ENCODE results near the gene DISC1.
A peak's percentile ranks its signal among the peaks of the same experiment; 100 is the strongest.

DISC1 gene

GRCh38 chr1:231918239-231919015 lies 291.8 kb downstream of the DISC1 start:
- no peak for DNase-seq

GRCh38 chr1:231919239-231919885 lies 292.8 kb downstream of the DISC1 start:
- no peak for DNase-seq

- no peak for DNase-seq
These were observed 293.3 kb downstream of the DISC1 start for GRCh38 chr1:231919886-231920285.

- DNase-seq = no peak
These were observed 295.2 kb downstream of the DISC1 start for GRCh38 chr1:231921646-231922345.

- DNase-seq = no peak
These were observed 297.0 kb downstream of the DISC1 start for GRCh38 chr1:231923491-231924041.

GRCh38 chr1:231924180-231924579 lies 297.6 kb downstream of the DISC1 start:
- DNase-seq = no peak

GRCh38 chr1:231925864-231926263 lies 299.3 kb downstream of the DISC1 start:
- DNase-seq = no peak

GRCh38 chr1:231926340-231926739 lies 299.8 kb downstream of the DISC1 start:
- DNase-seq = no peak

GRCh38 chr1:231926933-231927332 lies 300.3 kb downstream of the DISC1 start:
- DNase-seq = no peak

- no peak for DNase-seq
These were observed 300.8 kb downstream of the DISC1 start for GRCh38 chr1:231927431-231927830.

- DNase-seq = no peak
These were observed 302.7 kb downstream of the DISC1 start for GRCh38 chr1:231929311-231929710.

- DNase-seq = no peak
These were observed 303.8 kb downstream of the DISC1 start for GRCh38 chr1:231930257-231930947.

GRCh38 chr1:231931146-231931545 lies 304.6 kb downstream of the DISC1 start:
- DNase-seq = no peak

GRCh38 chr1:231931846-231932454 lies 305.4 kb downstream of the DISC1 start:
- peak; percentile 53 for DNase-seq

GRCh38 chr1:231933711-231934626 lies 307.4 kb downstream of the DISC1 start:
- DNase-seq = no peak

GRCh38 chr1:231934797-231935196 lies 308.2 kb downstream of the DISC1 start:
- DNase-seq = no peak

- DNase-seq = no peak
These were observed 309.3 kb downstream of the DISC1 start for GRCh38 chr1:231935856-231936255.

- no peak for DNase-seq
These were observed 310.6 kb downstream of the DISC1 start for GRCh38 chr1:231936983-231937775.

- no peak for DNase-seq
These were observed 311.6 kb downstream of the DISC1 start for GRCh38 chr1:231938211-231938610.

- DNase-seq = no peak
These were observed 312.1 kb downstream of the DISC1 start for GRCh38 chr1:231938711-231939110.

- DNase-seq = no peak
These were observed 312.5 kb downstream of the DISC1 start for GRCh38 chr1:231939118-231939517.

All from stimulated activated CD4-positive, alpha-beta T cell treated with anti-CD3 and anti-CD28 coated beads, Interleukin-1b, Interleukin-23, amount 100 ng/mL, for 48 hours (primary cell).